HL-60 (cell line): Measurements from ENCODE around the gene CD79B.
"Not testable (repeated sequence)": the region's sequence is repeated elsewhere in the genome, so short reads cannot be mapped to it uniquely, and the experiment has no call there.

Experiments used
- CTCF ChIP-seq: IDR thresholded peaks from one replicate; pipeline ENCODE4 v1.5.1; 2011; ENCODE audit warnings: low read length, control low read depth, inconsistent platforms; ENCODE audit not compliant: insufficient read depth
- POLR2AphosphoS5 ChIP-seq: IDR thresholded peaks from 2 replicates; pipeline ENCODE4 v1.6.1; 2012; ENCODE audit warnings: low read depth

GRCh38 chr17:63917206-63917605 is 14.9 kb downstream of the CD79B start:
- TF ChIP-seq CTCF, POLR2AphosphoS5: not testable (repeated sequence)
